ENCODE data around the gene DTNB. TPM values are rescaled to one million over a fixed set of nuclear protein-coding genes. Genes with fewer than 3 reads are reported as not detected.

DTNB gene
- total and polyA plus RNA-seq, 2 donors (not counting 3 experiments of a cell fraction or from before 2014, with no cell fraction given), result 11.5 to 17.0 TPM

DNA sequence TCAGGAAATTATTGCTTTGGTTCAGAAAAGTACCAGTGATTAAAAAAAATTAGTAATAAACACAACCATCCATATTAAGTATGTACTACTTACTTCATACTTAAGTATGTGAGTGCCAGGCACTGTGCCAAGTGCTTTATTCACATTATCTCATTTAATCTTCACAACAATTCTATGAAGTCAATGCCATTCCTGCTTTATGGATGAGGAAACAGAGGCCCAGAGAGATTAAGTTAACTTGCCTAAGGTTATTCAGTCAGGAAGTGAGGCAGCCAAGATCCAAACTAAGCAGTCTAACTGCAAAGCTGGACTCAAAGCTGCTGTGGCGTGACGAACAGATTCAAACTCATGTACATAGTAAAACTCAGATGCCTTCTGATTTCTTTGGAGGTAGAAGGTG is 22.3 kb downstream of the DTNB start:
- Histone ChIP-seq H3K36me3 (ENCODE audit: control insufficient read depth in 2 of 2, extremely low read depth in 1 of 2, insufficient read depth in 2 of 2, low read length in 2 of 2) (no peaks in the 10 kb centered on the region), H3K27ac (ENCODE audit: insufficient read depth, low read depth, low read length) (peak overlapping the region; percentile 87), H4K20me1 (replicated peaks; ENCODE audit: control insufficient read depth, extremely low read depth, insufficient read depth, low read length) (no peaks in the 10 kb centered on the region), H3K4me2 (ENCODE audit: insufficient read depth, low read length) (peak overlapping the region; percentile 42), H3K4me1 (ENCODE audit: control insufficient read depth, extremely low read depth, insufficient read depth, low read length) (peaks cover 21% of the 10 kb centered on the region), H3K27me3 (ENCODE audit: control insufficient read depth in 2 of 2, insufficient read depth in 2 of 2, low read length in 2 of 2) (no peaks in the 10 kb centered on the region), H3K9ac (replicated peaks; ENCODE audit: extremely low read depth, insufficient read depth, low read length) (peak overlapping the region; percentile 53), H3K9me3 (replicated peaks; ENCODE audit: control insufficient read depth, insufficient read depth, low read length) (no peaks in the 10 kb centered on the region), H3K9me1 (replicated peaks; ENCODE audit: control insufficient read depth, extremely low read depth, insufficient read depth, low read length) (no peaks in the 10 kb centered on the region), H2AFZ (ENCODE audit: low read depth, low read length) (peak overlapping the region; percentile 49), H3K79me2 (ENCODE audit: control insufficient read depth, insufficient read depth, low read length) (no peaks in the 10 kb centered on the region), H3K4me3 (replicated peaks in 1 of 3; ENCODE audit: insufficient read depth in 1 of 3, low read depth in 1 of 3, low read length in 3 of 3) (no peak overlapping the region)
- TF ChIP-seq GATA2 (IDR thresholded peaks at IDR 0.05; ENCODE audit: insufficient read depth, insufficient read length, low read depth, low read length), result peak; percentile 61
- TF ChIP-seq MAX (IDR thresholded peaks at IDR 0.05; ENCODE audit: insufficient read depth, insufficient read length), result no peak
- TF ChIP-seq JUN (IDR thresholded peaks at IDR 0.05; ENCODE audit: borderline replicate concordance, insufficient read depth, insufficient read length, low read depth), result peak; percentile 48
- CTCF ChIA-PET, result interaction anchor here (0.7 to 3.3 kb wide), 6 partner anchors 10 to 289 kb away, joined by 3 to 29 read pairs (median 4); no protein-coding TSS in a partner anchor
- BruUV-seq (replicated peaks), result no TSS peak
- FAIRE-seq, result peak; percentile 92
- dilution Hi-C loops (cut with MboI; ENCODE audit: extremely low pct_ligation_motif_present, low sequenced_read_pairs), result no loop called here
- POLR2A ChIA-PET, result interaction anchor here (1.8 kb wide), 1 partner anchor 33 kb away, joined by 4 read pairs; no protein-coding TSS in a partner anchor
- intact Hi-C loops (cut with micrococcal nuclease), result loop anchor here (1.0 kb wide), 2 partner anchors 12 to 33 kb away; no protein-coding TSS in a partner anchor
- DNase-seq (ENCODE audit: low read depth, low spot score), result peak; percentile 96

DNA sequence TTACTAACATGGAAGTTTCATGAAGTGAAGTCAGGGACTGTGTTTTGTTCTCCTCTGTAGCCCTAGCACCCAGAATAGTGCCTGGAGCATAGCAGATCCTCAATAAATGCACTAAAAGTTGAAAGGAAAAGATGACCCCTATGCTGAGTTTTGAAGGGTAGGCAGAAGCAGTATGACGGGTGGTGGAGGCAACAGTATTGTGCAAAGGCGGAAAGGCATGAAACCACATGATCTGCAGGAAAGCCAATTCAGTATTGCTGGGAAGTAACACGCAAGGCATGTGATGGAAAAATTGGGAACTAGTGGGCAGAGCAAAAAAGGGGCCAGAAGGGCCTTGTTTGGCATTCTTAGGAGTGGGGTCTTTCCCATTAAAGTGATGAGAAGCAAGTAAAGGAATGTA is 23.1 kb downstream of the DTNB start:
- Histone ChIP-seq H4K20me1 (replicated peaks; ENCODE audit: control insufficient read depth, extremely low read depth, insufficient read depth, low read length) (no peaks in the 10 kb centered on the region), H3K4me2 (ENCODE audit: insufficient read depth, low read length) (no peak overlapping the region), H2AFZ (ENCODE audit: low read depth, low read length) (no peak overlapping the region), H3K9me3 (replicated peaks; ENCODE audit: control insufficient read depth, insufficient read depth, low read length) (no peaks in the 10 kb centered on the region), H3K4me3 (replicated peaks in 1 of 3; ENCODE audit: insufficient read depth in 1 of 3, low read depth in 1 of 3, low read length in 3 of 3) (no peak overlapping the region), H3K79me2 (ENCODE audit: control insufficient read depth, insufficient read depth, low read length) (no peaks in the 10 kb centered on the region), H3K27ac (ENCODE audit: insufficient read depth, low read depth, low read length) (peak overlapping the region; percentile 87), H3K9me1 (replicated peaks; ENCODE audit: control insufficient read depth, extremely low read depth, insufficient read depth, low read length) (no peaks in the 10 kb centered on the region), H3K36me3 (ENCODE audit: control insufficient read depth in 2 of 2, extremely low read depth in 1 of 2, insufficient read depth in 2 of 2, low read length in 2 of 2) (no peaks in the 10 kb centered on the region), H3K9ac (replicated peaks; ENCODE audit: extremely low read depth, insufficient read depth, low read length) (no peak overlapping the region), H3K4me1 (ENCODE audit: control insufficient read depth, extremely low read depth, insufficient read depth, low read length) (peaks cover 21% of the 10 kb centered on the region), H3K27me3 (ENCODE audit: control insufficient read depth in 2 of 2, insufficient read depth in 2 of 2, low read length in 2 of 2) (no peaks in the 10 kb centered on the region)
- no TSS peak for BruUV-seq (replicated peaks)
- POLR2A ChIA-PET, result no interaction called here
- no peak for DNase-seq (ENCODE audit: low read depth, low spot score)
- FAIRE-seq, result no peak
- CTCF ChIA-PET, result interaction anchor here (1.7 kb wide), 1 partner anchor 43 kb away, joined by 13 read pairs; no protein-coding TSS in a partner anchor
- TF ChIP-seq FOS (IDR thresholded peaks at IDR 0.05; ENCODE audit: borderline replicate concordance, insufficient read depth, low read length), result no peak
- no peak for TF ChIP-seq CTCF (IDR thresholded peaks at IDR 0.05; ENCODE audit: extremely low read depth in 1 of 2, insufficient read depth in 1 of 2, low read depth in 1 of 2, low read length in 2 of 2)
- TF ChIP-seq POLR2AphosphoS5 (IDR thresholded peaks at IDR 0.05; ENCODE audit: insufficient read depth, low read depth, low read length), result no peak
- no peak for TF ChIP-seq EZH2 (IDR thresholded peaks at IDR 0.05; ENCODE audit: borderline replicate concordance, low read depth, low read length, severe bottlenecking)
- TF ChIP-seq JUN (IDR thresholded peaks at IDR 0.05; ENCODE audit: borderline replicate concordance, insufficient read depth, insufficient read length, low read depth), result no peak
- dilution Hi-C loops (cut with MboI; ENCODE audit: extremely low pct_ligation_motif_present, low sequenced_read_pairs), result no loop called here
- intact Hi-C loops (cut with micrococcal nuclease), result no loop called here
